HCT116 (cell line): ENCODE results near the gene CNFN. TPM values are rescaled to one million over a fixed set of nuclear protein-coding genes. Genes with fewer than 3 reads are reported as not detected.

Source experiments
- ATAC-seq: fragments of 200-7000 bp; cut with Tn5 transposase; 2 replicates; pipeline ENCODE4 v1.9.1; 2020; ENCODE audit warnings: mild to moderate bottlenecking, moderate library complexity
- BruUV-seq: library from RNA; stranded (reverse); fragments of 400-500 nt; replicated peaks from 2 replicates; lab custom pipeline; 2021; lab: Mats Ljungman, UMichigan
- CTCF ChIA-PET: fragments of 300-600 bp; sonication (Branson Sonifier 250); formaldehyde crosslinking; loops from one replicate; lab custom pipeline; 2021; ENCODE audit warnings: antibody characterized with exemption; lab: Charles Lee
- POLR2A ChIA-PET: fragments of 300-600, 350-600 bp; sonication (Branson Sonifier 250); formaldehyde crosslinking; loops from one replicate; lab custom pipeline; 2021; ENCODE audit warnings: antibody characterized with exemption; lab: Charles Lee
- RAD21 ChIA-PET, 2 experiments: fragments of 300-600 bp; sonication (Branson Sonifier 250); formaldehyde crosslinking; loops; one replicate each; lab custom pipeline; 2023; ENCODE audit warnings: low total read pairs in 2 of 2; ENCODE audit not compliant: uncharacterized antibody in 2 of 2, unreplicated experiment in 2 of 2, low non-redundant PET in 1 of 2; lab: Charles Lee
- DNase-seq: peaks from one replicate; pipeline ENCODE4 v3.0.0-alpha.2; 2010; ENCODE audit warnings: low read depth, low spot score
- H2AFZ ChIP-seq: fragments of 200-600 bp; shearing (Covaris generic), sonication (generic); 2 replicates; pipeline ENCODE4 v1.6.1; 2017; ENCODE audit warnings: low read depth, mixed run types, mixed read lengths, antibody characterized with exemption, low read length; ENCODE audit not compliant: poor library complexity, severe bottlenecking
- H3K27ac ChIP-seq: 2 replicates; pipeline ENCODE4 v1.5.1; 2012; ENCODE audit warnings: low read depth, low read length
- H3K27me3 ChIP-seq: fragments of 200-600 bp; sonication (generic); 2 replicates; pipeline ENCODE4 v1.6.1; 2016; ENCODE audit warnings: mixed run types, low read length, mixed read lengths; ENCODE audit not compliant: insufficient read depth
- H3K36me3 ChIP-seq, 2 experiments: fragments of 200-500 bp in 1 of 2; fragments of 200-600 bp in 1 of 2; sonication (Bioruptor generic) in 1 of 2; sonication (generic) in 1 of 2; 2 replicates each; pipeline versions ENCODE4 v1.5.1 to v1.6.1; 2014 to 2016; ENCODE audit warnings: low read length in 2 of 2, inconsistent platforms in 1 of 2, mixed read lengths in 1 of 2, mixed run types in 1 of 2; ENCODE audit not compliant: insufficient read depth in 2 of 2, control insufficient read depth in 1 of 2
- H3K4me1 ChIP-seq, 2 experiments: fragments of 200-600 bp in 1 of 2; sonication (generic) in 1 of 2; 2 replicates each; pipeline versions ENCODE4 v1.5.1 to v1.6.1; 2012 to 2017; ENCODE audit warnings: low read length in 2 of 2, inconsistent platforms in 1 of 2, mild to moderate bottlenecking in 1 of 2, mixed read lengths in 1 of 2, mixed run types in 1 of 2, moderate library complexity in 1 of 2; ENCODE audit not compliant: insufficient read depth in 2 of 2, control insufficient read depth in 1 of 2
- H3K4me2 ChIP-seq: fragments of 200-600 bp; sonication (generic); 2 replicates; pipeline ENCODE4 v1.6.1; 2017; ENCODE audit warnings: mixed run types, low read length, mixed read lengths
- H3K4me3 ChIP-seq, 2 experiments: fragments of 200-600 bp in 1 of 2; sonication (generic) in 1 of 2; replicated peaks in 1 of 2; 2 replicates each; pipeline ENCODE4 v1.5.1; 2011 to 2016; ENCODE audit warnings: low read length in 2 of 2, control low read depth in 1 of 2, low read depth in 1 of 2, mild to moderate bottlenecking in 1 of 2, mixed read lengths in 1 of 2, mixed run types in 1 of 2
- H3K79me2 ChIP-seq: fragments of 200-600 bp; sonication (generic); 2 replicates; pipeline ENCODE4 v1.6.1; 2017; ENCODE audit warnings: mild to moderate bottlenecking, mixed run types, low read length, moderate library complexity, mixed read lengths; ENCODE audit not compliant: insufficient read depth
- H3K9ac ChIP-seq: fragments of 200-600 bp; sonication (generic); 2 replicates; pipeline ENCODE4 v1.6.1; 2016; ENCODE audit warnings: low read length, mixed read lengths
- H3K9me2 ChIP-seq: fragments of 200-600 bp; sonication (generic), shearing (Covaris generic); 2 replicates; pipeline ENCODE4 v1.6.1; 2017; ENCODE audit warnings: mixed run types, mild to moderate bottlenecking, moderate library complexity; ENCODE audit not compliant: insufficient read depth
- H3K9me3 ChIP-seq, 2 experiments: fragments of 200-500 bp in 1 of 2; fragments of 200-600 bp in 1 of 2; sonication (Bioruptor generic) in 1 of 2; sonication (generic) in 1 of 2; 2 replicates each; pipeline ENCODE4 v1.6.1; 2014 to 2017; ENCODE audit warnings: low read length in 2 of 2, mixed read lengths in 2 of 2, inconsistent platforms in 1 of 2, low read depth in 1 of 2, mild to moderate bottlenecking in 1 of 2, mixed run types in 1 of 2, moderate library complexity in 1 of 2; ENCODE audit not compliant: control insufficient read depth in 1 of 2, insufficient read depth in 1 of 2
- H4K20me1 ChIP-seq: fragments of 200-600 bp; sonication (generic), shearing (Covaris generic); 2 replicates; pipeline ENCODE4 v1.6.1; 2017; ENCODE audit warnings: mixed run types, mild to moderate bottlenecking, moderate library complexity; ENCODE audit not compliant: insufficient read depth
- CBX3 ChIP-seq: IDR thresholded peaks from 2 replicates; pipeline ENCODE4 v1.6.1; 2012; ENCODE audit warnings: low read depth
- ELF1 ChIP-seq: IDR thresholded peaks from 2 replicates; pipeline ENCODE4 v1.6.1; 2012; ENCODE audit warnings: low read depth, borderline replicate concordance
- EZH2 ChIP-seq: fragments of 200-600 bp; sonication (generic); IDR thresholded peaks from 2 replicates; pipeline ENCODE4 v1.6.1; 2017; ENCODE audit warnings: antibody characterized with exemption, mixed run types
- POLR2A ChIP-seq: IDR thresholded peaks from 2 replicates; pipeline ENCODE4 v1.7.0; 2011; ENCODE audit warnings: borderline replicate concordance; ENCODE audit not compliant: insufficient read depth, insufficient read length; ENCODE audit errors: extremely low read depth
- POLR2AphosphoS5 ChIP-seq: IDR thresholded peaks from 2 replicates; pipeline ENCODE4 v1.6.1; 2011; ENCODE audit warnings: mild to moderate bottlenecking, low read depth, low read length, moderate library complexity
- intact Hi-C: fragments of 100-400 bp; cut with micrococcal nuclease; formaldehyde crosslinking; loops from 2 replicates; pipeline ENCODE4 v1.10.0; 2022
- total RNA-seq: library from RNA; stranded (reverse); gene quantifications from one replicate; pipeline ENCODE4 v1.2.1, GENCODE V29; 2021; ENCODE audit not compliant: unreplicated experiment
- TF ChIP-seq, protein P1 (sequence below): IDR thresholded peaks from 2 replicates; pipeline ENCODE4 v1.6.1; 2011; ENCODE audit warnings: mild to moderate bottlenecking, low read length, moderate library complexity; ENCODE audit not compliant: insufficient replicate concordance; ENCODE audit errors: extremely low read depth

The CNFN gene
- total RNA-seq, 1 experiment from 2014 or later: 13.9 TPM

GRCh38 chr19:42411581-42412178 is 21.6 kb upstream of the CNFN start:
- DNase-seq (no peak), ATAC-seq (no peak)
- RAD21 ChIA-PET: no interaction called here
- H2AFZ ChIP-seq: no peak overlapping the region
- H3K27me3 ChIP-seq: no peaks in the 10 kb centered on the region
- CTCF ChIA-PET: interaction anchor here (1.0 kb wide), 1 partner anchor 8 kb away, joined by 3 read pairs; no protein-coding TSS in a partner anchor
- no peak overlapping the region for H3K27ac ChIP-seq
- no peaks in the 10 kb centered on the region for H4K20me1 ChIP-seq
- intact Hi-C loops: no loop called here
- no peaks in the 10 kb centered on the region for H3K9me3 ChIP-seq
- H3K36me3 ChIP-seq: no peaks in the 10 kb centered on the region; a peak in 1 of 4 replicates
- POLR2A ChIA-PET: interaction anchor here (0.6 to 1.5 kb wide), 2 partner anchors 14 to 15 kb away, joined by 3 to 6 read pairs; no protein-coding TSS in a partner anchor
- H3K4me3 ChIP-seq: no peak overlapping the region
- peaks cover 14 to 21% of the 10 kb centered on the region in 2 experiments for H3K4me1 ChIP-seq
- H3K9ac ChIP-seq: no peak overlapping the region
- no peak overlapping the region for H3K4me2 ChIP-seq
- BruUV-seq: no TSS peak
- no peak for TF ChIP-seq EZH2
- TF ChIP-seq POLR2AphosphoS5: no peak
- TF ChIP-seq ELF1: no peak
- H3K9me2 ChIP-seq: no peaks in the 10 kb centered on the region
- H3K79me2 ChIP-seq: no peaks in the 10 kb centered on the region; the same call in 1 of the 2 replicates

GRCh38 chr19:42410371-42410770 is 20.3 kb upstream of the CNFN start:
- Histone ChIP-seq H3K79me2 (peaks cover 2% of the 10 kb centered on the region; the same call in 1 of the 2 replicates), H3K9me3 (no peaks in the 10 kb centered on the region), H3K4me2 (no peak overlapping the region), H3K27ac (no peak overlapping the region), H4K20me1 (no peaks in the 10 kb centered on the region), H2AFZ (no peak overlapping the region), H3K9me2 (no peaks in the 10 kb centered on the region), H3K4me1 (peaks cover 14 to 21% of the 10 kb centered on the region in 2 experiments), H3K4me3 (no peak overlapping the region), H3K9ac (no peak overlapping the region), H3K27me3 (no peaks in the 10 kb centered on the region), H3K36me3 (no peaks in the 10 kb centered on the region; a peak in 1 of 4 replicates)
- BruUV-seq: no TSS peak
- POLR2A ChIA-PET: no interaction called here
- TF ChIP-seq, protein P1, sequence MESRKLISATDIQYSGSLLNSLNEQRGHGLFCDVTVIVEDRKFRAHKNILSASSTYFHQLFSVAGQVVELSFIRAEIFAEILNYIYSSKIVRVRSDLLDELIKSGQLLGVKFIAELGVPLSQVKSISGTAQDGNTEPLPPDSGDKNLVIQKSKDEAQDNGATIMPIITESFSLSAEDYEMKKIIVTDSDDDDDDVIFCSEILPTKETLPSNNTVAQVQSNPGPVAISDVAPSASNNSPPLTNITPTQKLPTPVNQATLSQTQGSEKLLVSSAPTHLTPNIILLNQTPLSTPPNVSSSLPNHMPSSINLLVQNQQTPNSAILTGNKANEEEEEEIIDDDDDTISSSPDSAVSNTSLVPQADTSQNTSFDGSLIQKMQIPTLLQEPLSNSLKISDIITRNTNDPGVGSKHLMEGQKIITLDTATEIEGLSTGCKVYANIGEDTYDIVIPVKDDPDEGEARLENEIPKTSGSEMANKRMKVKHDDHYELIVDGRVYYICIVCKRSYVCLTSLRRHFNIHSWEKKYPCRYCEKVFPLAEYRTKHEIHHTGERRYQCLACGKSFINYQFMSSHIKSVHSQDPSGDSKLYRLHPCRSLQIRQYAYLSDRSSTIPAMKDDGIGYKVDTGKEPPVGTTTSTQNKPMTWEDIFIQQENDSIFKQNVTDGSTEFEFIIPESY: no peak
- TF ChIP-seq CBX3: no peak
- no peak for TF ChIP-seq POLR2A
- RAD21 ChIA-PET: no interaction called here
- no peak for DNase-seq
- ATAC-seq: no peak
- CTCF ChIA-PET: interaction anchor here (1.3 to 1.4 kb wide), 2 partner anchors 10 to 14 kb away, joined by 3 read pairs; no protein-coding TSS in a partner anchor
- intact Hi-C loops: no loop called here
